NCI-H345 treated with DMSO at 0.1 percent for 48 hours (cell line): ENCODE measurements around the gene WASF3.
"Not testable (repeated sequence)": the region's sequence is repeated elsewhere in the genome, so short reads cannot be mapped to it uniquely, and the experiment has no call there.

ENCODE experiments used
- DNase-seq: peaks from one replicate; lab custom pipeline; 2025; ENCODE audit not compliant: unreplicated experiment; lab: John Stamatoyannopoulos, UW

Gene WASF3

DNA sequence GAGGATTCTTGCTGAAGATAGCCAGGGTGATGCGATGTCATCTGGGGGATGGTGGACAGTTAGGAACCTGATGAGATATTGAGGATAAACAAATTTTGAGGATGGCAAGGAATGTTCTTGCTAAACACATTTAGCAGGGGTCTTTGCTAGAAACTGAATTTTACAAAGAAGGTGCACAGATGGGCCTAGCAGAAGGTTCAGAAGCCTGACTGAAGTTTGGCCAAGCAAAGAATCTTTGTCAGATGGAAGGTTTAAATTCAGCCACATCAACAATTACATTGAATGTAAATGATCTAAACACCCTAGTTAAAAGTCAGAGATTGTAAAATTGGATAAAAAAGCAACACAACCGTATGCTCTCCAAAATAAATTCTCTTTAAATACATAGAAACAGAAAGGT, 68.8 kb downstream of the WASF3 start:
- DNase-seq: no peak

GRCh38 chr13:26628706-26629105, 71.2 kb downstream of the WASF3 start:
- DNase-seq: no peak

GRCh38 chr13:26629260-26629825, 71.9 kb downstream of the WASF3 start:
- DNase-seq: no peak

DNA sequence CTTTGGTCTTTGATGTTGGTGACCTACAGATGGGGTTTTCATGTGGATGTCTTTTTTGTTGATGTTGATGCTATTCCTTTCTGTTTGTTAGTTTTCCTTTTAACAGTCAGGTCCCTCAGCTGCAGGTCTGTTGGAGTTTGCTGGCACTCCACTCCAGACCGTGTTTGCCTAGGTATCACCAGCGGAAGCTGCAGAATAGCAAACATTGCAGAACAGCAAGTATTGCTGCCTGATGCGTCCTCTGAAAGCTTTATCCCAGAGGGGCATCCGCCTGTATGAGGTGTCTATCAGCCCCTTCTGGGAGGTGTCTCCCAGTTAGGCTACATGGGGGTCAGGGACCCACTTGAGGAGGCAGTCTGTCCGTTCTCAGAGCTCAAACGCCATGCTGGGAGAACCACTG, 78.2 kb downstream of the WASF3 start:
- DNase-seq: not testable (repeated sequence)

DNA sequence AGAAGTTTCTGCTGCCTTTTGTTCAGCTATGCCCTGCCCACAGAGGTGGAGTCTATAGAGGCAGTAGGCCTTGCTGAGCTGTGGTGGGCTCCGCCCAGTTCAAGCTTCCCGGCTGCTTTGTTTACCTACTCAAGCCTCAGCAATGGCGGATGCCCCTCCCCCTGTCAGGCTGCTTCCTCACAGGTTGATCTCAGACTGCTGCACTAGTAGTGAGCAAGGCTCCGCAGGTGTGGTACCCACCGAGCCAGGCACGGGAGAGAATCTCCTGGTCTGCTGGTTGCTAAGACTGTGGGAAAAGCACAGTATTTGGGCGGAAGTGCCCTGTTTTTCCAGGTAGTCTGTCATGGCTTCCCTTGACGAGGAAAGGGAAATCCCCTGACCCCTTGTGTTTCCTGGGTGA, 78.6 kb downstream of the WASF3 start:
- DNase-seq: not testable (repeated sequence)

DNA sequence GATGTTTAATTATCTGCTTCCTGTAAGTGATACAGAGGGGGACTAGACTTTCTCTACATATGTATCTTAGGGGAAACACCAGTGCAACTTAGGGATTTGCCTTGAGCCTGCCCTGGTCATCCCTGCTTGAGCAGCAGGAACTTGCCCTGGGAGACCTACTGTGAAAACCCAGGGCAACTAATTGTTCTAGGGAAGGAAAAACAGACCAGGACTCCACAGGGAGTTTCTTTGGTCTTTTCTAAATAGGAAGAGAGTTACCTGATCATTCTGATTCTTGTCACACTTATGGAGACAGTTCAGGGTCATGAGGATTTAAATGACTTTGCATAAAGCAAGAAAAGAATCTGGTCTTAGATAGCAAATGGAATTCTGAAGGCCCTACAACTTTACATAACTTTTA, 89.1 kb downstream of the WASF3 start:
- DNase-seq: no peak

DNA sequence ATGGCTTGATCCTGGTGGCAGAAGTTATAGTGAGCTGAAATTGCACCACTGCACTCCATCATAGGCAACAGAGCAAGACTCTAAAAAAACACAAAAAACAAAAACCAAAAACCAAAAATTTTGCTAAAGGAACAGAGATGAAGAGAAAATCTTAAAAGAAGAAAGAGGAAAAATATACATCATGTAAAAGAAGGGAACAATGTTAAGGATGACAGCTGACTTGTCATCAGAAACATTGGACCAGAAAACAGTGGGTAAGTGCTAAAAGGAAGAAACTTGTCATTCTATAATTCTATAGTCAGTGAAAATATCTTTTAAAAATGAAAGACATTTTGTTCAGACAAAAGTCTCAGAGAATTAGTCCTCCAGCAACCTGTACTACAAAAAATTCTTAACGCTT, 93.8 kb downstream of the WASF3 start:
- DNase-seq: no peak

GRCh38 chr13:26653310-26653709, 95.8 kb downstream of the WASF3 start:
- no peak for DNase-seq

- no peak for DNase-seq
These were observed 96.4 kb downstream of the WASF3 start for GRCh38 chr13:26653842-26654241.

GRCh38 chr13:26656919-26657318, 99.4 kb downstream of the WASF3 start:
- no peak for DNase-seq

DNA sequence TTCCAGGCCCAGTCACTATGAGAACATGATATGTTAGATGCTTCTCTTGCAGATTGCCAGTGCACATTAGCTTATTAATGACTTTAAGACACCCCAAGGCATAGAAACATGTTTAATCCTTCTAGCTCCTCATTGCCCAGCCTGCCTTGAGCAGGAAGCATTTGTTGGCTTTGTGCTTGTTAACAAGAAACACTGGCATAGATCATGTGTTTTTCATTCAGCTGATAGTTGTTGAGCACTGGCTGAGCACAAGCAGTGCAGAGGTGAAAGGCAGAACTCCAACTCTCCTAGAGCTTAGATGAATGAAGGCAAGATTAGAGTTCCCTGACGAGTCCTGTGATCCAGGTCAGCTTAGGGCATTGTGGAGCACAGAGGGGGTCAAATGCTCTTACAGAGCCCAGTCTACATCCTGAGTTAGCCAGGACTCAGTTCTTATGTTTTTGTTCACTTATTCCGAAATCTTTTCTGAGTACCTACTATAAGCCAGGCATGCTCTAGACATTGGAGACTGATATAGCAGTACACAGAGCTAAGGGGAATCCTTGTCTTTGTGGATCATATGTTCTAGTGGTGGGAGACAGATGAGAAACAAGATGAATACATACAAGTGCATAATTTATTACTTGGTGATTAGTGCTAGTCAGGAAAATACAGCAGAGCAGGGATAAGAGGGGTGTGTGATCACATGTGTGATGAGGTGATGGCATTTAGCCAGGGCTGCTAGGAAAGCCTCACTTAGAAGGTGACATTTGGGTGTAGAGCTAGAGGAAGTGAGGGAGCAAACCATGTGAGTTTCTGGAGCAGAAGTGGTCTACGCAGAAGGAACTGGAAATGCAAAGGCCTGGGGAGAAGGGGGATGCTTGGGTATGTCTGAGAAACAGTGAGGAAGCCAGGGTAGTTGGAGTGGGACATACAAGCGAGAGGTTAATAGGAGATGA, 101.2 kb downstream of the WASF3 start:
- DNase-seq: no peak

GRCh38 chr13:26660185-26660584, 102.7 kb downstream of the WASF3 start:
- DNase-seq: no peak

DNA sequence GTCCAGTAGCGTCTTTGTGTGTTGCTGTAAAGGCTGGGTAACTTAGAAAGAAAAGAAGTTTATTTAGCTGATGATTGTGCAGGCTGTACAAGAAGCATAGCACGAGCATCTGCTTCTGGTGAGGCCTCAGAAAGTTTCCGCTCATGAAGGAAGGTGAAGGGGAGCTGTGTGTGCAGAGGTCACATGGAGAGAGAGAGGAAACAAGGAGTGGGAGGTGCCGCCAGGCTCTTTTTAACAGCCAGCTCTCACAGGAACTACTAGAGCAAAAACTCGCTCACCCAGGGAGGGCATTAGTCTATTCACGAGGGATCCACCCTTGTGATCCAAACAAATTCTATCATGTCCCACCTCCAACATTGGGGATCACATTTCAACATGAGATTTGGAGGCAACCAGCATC, 103.3 kb downstream of the WASF3 start:
- no peak for DNase-seq

- DNase-seq: peak; percentile 53
These were observed 106.3 kb downstream of the WASF3 start for GRCh38 chr13:26663791-26664190.

DNA sequence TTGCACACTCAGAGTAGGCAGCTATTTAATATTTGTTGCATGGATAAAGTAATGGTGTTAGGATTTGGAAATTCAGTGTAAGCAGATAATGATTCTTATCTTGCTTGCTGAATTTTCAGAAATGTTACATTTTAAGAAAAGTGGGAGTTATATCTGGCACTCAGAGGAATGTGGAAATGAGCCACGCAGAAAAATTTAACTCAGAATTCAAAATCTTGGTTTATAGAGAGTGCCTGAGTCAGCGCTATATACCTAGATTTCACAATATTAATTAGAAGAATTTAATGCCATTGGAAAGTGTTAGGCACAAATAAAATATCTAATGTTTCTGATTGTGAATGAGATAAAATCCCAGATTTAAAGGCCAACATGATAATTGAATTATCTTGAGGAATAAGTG, 106.8 kb downstream of the WASF3 start:
- DNase-seq: no peak

DNA sequence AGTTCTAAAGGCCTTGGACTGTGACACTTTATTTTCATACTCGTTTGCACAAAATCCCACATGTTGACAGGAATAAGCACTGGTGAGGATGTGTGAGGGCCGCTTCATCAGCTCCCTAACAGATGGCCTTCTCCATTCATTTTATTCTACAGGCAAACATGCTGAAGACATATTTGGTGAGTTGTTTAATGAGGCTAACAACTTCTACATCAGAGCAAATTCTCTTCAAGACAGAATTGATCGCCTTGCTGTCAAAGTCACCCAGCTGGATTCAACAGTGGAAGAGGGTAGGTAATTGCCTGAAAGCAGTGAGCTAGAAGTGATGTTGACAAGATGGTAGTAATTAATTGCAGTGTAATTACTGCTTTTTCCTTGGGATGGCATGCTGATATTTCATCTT, 107.4 kb downstream of the WASF3 start:
- no peak for DNase-seq

DNA sequence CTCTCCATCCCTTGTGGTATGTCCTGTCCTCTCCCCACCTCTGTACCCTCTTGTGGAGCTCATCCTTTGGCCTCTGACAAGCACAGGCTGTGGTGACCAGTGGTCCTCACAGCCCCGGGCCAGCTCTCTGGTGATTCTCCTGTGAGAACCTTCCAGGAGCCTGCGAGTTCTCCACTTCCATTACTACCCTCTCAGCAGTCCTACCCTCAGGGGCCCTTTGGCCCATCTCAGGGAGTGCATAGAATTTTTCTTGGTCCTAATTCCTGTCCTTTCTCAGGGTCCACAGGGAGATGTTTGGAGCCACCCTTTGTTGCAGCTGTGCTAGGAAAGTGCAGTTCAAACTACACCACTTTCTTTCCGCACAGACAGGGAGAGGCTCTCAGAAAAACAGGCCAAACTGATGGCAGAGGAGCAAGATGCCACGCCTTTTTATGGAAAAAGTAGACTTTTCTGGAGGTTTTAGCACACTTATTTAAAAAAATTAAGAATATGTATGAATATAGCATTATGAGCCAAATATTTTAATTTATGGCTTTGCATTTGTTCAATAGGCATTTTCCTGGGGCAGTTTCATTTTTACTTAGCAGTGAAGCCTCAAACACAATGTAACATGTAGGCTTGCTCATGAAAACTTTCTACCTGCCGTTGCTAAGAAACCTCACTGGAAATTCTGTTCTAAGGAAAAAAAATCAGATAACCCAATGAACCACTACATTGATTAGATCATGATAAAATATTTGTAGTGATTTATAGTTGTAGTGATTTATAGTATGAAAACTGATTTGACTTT, 111.1 kb downstream of the WASF3 start:
- no peak for DNase-seq

- no peak for DNase-seq
These were observed 116.4 kb downstream of the WASF3 start for GRCh38 chr13:26673890-26674289.

DNA sequence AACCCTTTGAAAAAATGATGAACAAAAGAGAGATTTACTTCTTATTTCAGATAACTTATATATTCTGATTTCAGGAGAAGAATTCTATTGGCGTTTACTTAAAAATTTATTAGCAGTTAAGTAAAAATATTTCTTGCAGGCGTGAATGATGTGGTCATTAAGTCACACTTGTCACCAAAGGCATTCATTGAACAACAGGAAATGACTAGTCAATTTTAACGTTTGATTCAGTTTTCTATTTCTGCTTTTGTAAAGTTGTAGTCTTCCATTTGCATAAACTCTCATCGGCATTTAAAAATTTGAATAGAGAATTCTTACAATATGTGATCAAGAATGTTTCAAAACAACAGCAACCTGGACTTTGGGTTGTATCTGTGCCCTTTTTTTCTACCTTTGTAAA, 119.7 kb downstream of the WASF3 start:
- no peak for DNase-seq

GRCh38 chr13:26678330-26678729, 120.8 kb downstream of the WASF3 start:
- DNase-seq: no peak

DNA sequence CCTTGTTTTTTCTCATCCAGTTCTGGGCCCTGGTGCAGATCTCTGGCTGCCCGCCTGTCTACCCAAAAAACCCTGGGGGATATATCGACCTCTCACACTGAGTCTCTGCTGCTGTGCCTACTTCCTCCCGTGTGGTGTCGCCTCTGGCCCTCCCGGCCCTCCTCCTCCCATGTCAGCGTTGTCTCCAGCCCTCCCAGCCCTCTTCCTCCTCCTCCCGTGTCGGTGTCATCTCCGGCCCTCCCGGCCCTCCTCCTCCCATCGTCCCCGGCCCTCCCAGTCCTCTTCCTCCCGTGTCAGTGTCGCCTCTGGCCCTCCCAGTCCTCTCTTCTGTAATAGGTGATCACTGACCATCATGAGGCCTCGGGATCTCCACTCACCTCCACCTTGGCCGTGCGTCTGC, 121.3 kb downstream of the WASF3 start:
- no peak for DNase-seq
